IMR-90 (cell line): ENCODE results near the gene CDH12. TPM values are rescaled to one million over a fixed set of nuclear protein-coding genes. Genes with fewer than 3 reads are reported as not detected.

Source experiments
- ATAC-seq: fragments of 200-7000 bp; cut with Tn5 transposase; 2 replicates; pipeline ENCODE4 v1.9.1; 2020; ENCODE audit warnings: low read depth, mild to moderate bottlenecking, moderate library complexity
- BruUV-seq: library from RNA; stranded (reverse); fragments of 400-500 nt; replicated peaks from 2 replicates; lab custom pipeline; 2021; lab: Mats Ljungman, UMichigan
- CTCF ChIA-PET: fragments of 300-600 bp; formaldehyde crosslinking; extraction: SDS; loops from one replicate; lab custom pipeline; 2021; ENCODE audit warnings: antibody characterized with exemption; lab: Yijun Ruan, JAX
- POLR2A ChIA-PET: fragments of 300-600 bp; sonication (Branson Sonifier 250); formaldehyde crosslinking; loops from one replicate; lab custom pipeline; 2022; ENCODE audit warnings: antibody characterized with exemption; ENCODE audit not compliant: unreplicated experiment; lab: Charles Lee
- DNase-seq: peaks from one replicate; pipeline ENCODE4 v3.0.0; 2013
- H2AFZ ChIP-seq: replicated peaks from 2 replicates; pipeline ENCODE3; 2013; ENCODE audit warnings: low read length, mild to moderate bottlenecking; ENCODE audit not compliant: poor library complexity
- H2AK5ac ChIP-seq: 2 replicates; pipeline ENCODE4 v1.6.1; 2013; ENCODE audit warnings: low read depth, low read length, inconsistent platforms
- H2AK9ac ChIP-seq: replicated peaks from 2 replicates; pipeline ENCODE3; 2013; ENCODE audit warnings: mild to moderate bottlenecking, low read depth, low read length, moderate library complexity; ENCODE audit not compliant: poor library complexity
- H2BK120ac ChIP-seq: 2 replicates; pipeline ENCODE4 v1.6.1; 2013; ENCODE audit warnings: low read depth, low read length, inconsistent platforms
- H2BK15ac ChIP-seq: 3 replicates; pipeline ENCODE4 v1.6.1; 2013; ENCODE audit warnings: low read depth, low read length, inconsistent platforms
- H2BK20ac ChIP-seq: 2 replicates; pipeline ENCODE4 v1.6.1; 2013; ENCODE audit warnings: low read depth, mild to moderate bottlenecking, inconsistent platforms, low read length, moderate library complexity
- H2BK5ac ChIP-seq: 2 replicates; pipeline ENCODE4 v1.6.1; 2013; ENCODE audit warnings: mild to moderate bottlenecking, low read depth, low read length, inconsistent platforms; ENCODE audit not compliant: poor library complexity, severe bottlenecking
- H3K14ac ChIP-seq: replicated peaks from 2 replicates; pipeline ENCODE4 v1.6.1; 2013; ENCODE audit warnings: low read depth, low read length, inconsistent platforms
- H3K18ac ChIP-seq: 2 replicates; pipeline ENCODE4 v1.6.1; 2013; ENCODE audit warnings: low read depth, low read length, control low read depth
- H3K23ac ChIP-seq: 2 replicates; pipeline ENCODE4 v1.6.1; 2013; ENCODE audit warnings: low read depth, low read length, inconsistent platforms
- H3K27ac ChIP-seq: 2 replicates; pipeline ENCODE4 v1.5.1; 2013; ENCODE audit warnings: mild to moderate bottlenecking, control low read depth, low read length; ENCODE audit not compliant: insufficient read depth
- H3K27me3 ChIP-seq: 2 replicates; pipeline ENCODE4 v1.6.1; 2013; ENCODE audit warnings: low read length; ENCODE audit not compliant: control insufficient read depth, insufficient read depth
- H3K36me3 ChIP-seq: 2 replicates; pipeline ENCODE4 v1.6.1; 2013; ENCODE audit warnings: low read length, mixed read lengths; ENCODE audit not compliant: control insufficient read depth, insufficient read depth
- H3K4ac ChIP-seq: 2 replicates; pipeline ENCODE4 v1.6.1; 2013; ENCODE audit warnings: low read depth, low read length, inconsistent platforms
- H3K4me1 ChIP-seq: 2 replicates; pipeline ENCODE4 v1.6.1; 2013; ENCODE audit warnings: low read length, mixed read lengths; ENCODE audit not compliant: control insufficient read depth, insufficient read depth
- H3K4me2 ChIP-seq: 2 replicates; pipeline ENCODE4 v1.6.1; 2013; ENCODE audit warnings: low read depth, mild to moderate bottlenecking, control low read depth, low read length, moderate library complexity
- H3K4me3 ChIP-seq: 2 replicates; pipeline ENCODE4 v1.5.1; 2013; ENCODE audit warnings: low read depth, mild to moderate bottlenecking, control low read depth, low read length, moderate library complexity; ENCODE audit not compliant: insufficient read depth
- H3K56ac ChIP-seq: 2 replicates; pipeline ENCODE4 v1.6.1; 2013; ENCODE audit warnings: low read length, inconsistent platforms; ENCODE audit not compliant: insufficient read depth; ENCODE audit errors: extremely low read depth
- H3K79me1 ChIP-seq, 2 experiments: 2 replicates each; pipeline ENCODE4 v1.6.1; 2013; ENCODE audit warnings: low read length in 2 of 2, inconsistent platforms in 1 of 2, low read depth in 1 of 2
- H3K9ac ChIP-seq: 2 replicates; pipeline ENCODE4 v1.6.1; 2013; ENCODE audit warnings: low read depth, low read length, control low read depth
- H3K9me1 ChIP-seq: 2 replicates; pipeline ENCODE4 v1.6.1; 2013; ENCODE audit warnings: low read length, inconsistent platforms; ENCODE audit not compliant: insufficient read depth
- H3K9me3 ChIP-seq: 2 replicates; pipeline ENCODE4 v1.6.1; 2013; ENCODE audit warnings: low read length; ENCODE audit not compliant: control insufficient read depth, insufficient read depth
- H4K20me1 ChIP-seq: 2 replicates; pipeline ENCODE4 v1.6.1; 2013; ENCODE audit warnings: low read length, inconsistent platforms; ENCODE audit not compliant: insufficient read depth
- H4K5ac ChIP-seq: 2 replicates; pipeline ENCODE4 v1.6.1; 2013; ENCODE audit warnings: mild to moderate bottlenecking, low read depth, low read length, control low read depth
- H4K8ac ChIP-seq, 2 experiments: 2 replicates each; pipeline ENCODE4 v1.6.1; 2013; ENCODE audit warnings: low read depth in 2 of 2, low read length in 2 of 2, control low read depth in 1 of 2, inconsistent platforms in 1 of 2
- H4K91ac ChIP-seq: 2 replicates; pipeline ENCODE4 v1.6.1; 2013; ENCODE audit warnings: low read depth, low read length, inconsistent platforms; ENCODE audit not compliant: insufficient read depth
- FOS ChIP-seq: fragments of 150-350 bp; IDR thresholded peaks from 2 replicates; pipeline ENCODE4 v1.6.1; 2016; ENCODE audit warnings: low read depth, low read length
- MAFK ChIP-seq: IDR thresholded peaks from 2 replicates; pipeline ENCODE4 v1.6.1; 2012; ENCODE audit warnings: low read depth, low read length, improper control_type of control experiment
- MAZ ChIP-seq: IDR thresholded peaks from 2 replicates; pipeline ENCODE4 v1.6.1; 2012; ENCODE audit warnings: low read depth, mild to moderate bottlenecking, low read length, improper control_type of control experiment, moderate library complexity, borderline replicate concordance
- RFX5 ChIP-seq: IDR thresholded peaks from 2 replicates; pipeline ENCODE4 v1.8.0; 2012; ENCODE audit warnings: low read depth, mild to moderate bottlenecking, low read length, moderate library complexity
- WGBS, 2 experiments: methylation state at CpG; one replicate each; pipeline versions ENCODE4 v1.1.5 to v1.1.7; 2013; ENCODE audit warnings: missing lambda C conversion rate in 2 of 2; ENCODE audit not compliant: insufficient read length in 1 of 2; ENCODE audit errors: extremely low coverage in 2 of 2; 5-methylcytosine and 5-hydroxymethylcytosine counted together
- dilution Hi-C: fragments of 300-500 bp; cut with HindIII; formaldehyde crosslinking; loops from one replicate; pipeline ENCODE4 v1.14.3; 2018; ENCODE audit warnings: low sequenced_read_pairs; ENCODE audit not compliant: unreplicated experiment
- in situ Hi-C: fragments of 300-500 bp; cut with MboI; formaldehyde crosslinking; loops from 3 replicates; pipeline ENCODE4 v1.14.3; 2019; ENCODE audit warnings: low sequenced_read_pairs, inconsistent platforms, mixed read lengths
- intact Hi-C: fragments of 100-400 bp; cut with micrococcal nuclease; formaldehyde crosslinking; loops from 2 replicates; pipeline ENCODE4 v1.10.0; 2022
- polyA plus RNA-seq, 3 experiments: library from polyadenylated mRNA; depleted of rRNA; stranded (reverse); fragments of >200 nt; gene quantifications; 2 replicates each; pipeline ENCODE4 v1.2.3, GENCODE V29; 2012; ENCODE audit warnings: low replicate concordance in 1 of 3
- total RNA-seq: library from RNA; depleted of rRNA; stranded (reverse); fragments of >200 nt; gene quantifications from 2 replicates; pipeline ENCODE4 v1.2.3, GENCODE V29; 2012
- TF ChIP-seq, protein P1 (sequence below): fragments of 150-350 bp; IDR thresholded peaks from 2 replicates; pipeline ENCODE4 v1.6.1; 2017; ENCODE audit warnings: mild to moderate bottlenecking, antibody characterized with exemption, low read length, low read depth
- TF ChIP-seq, protein P2 (sequence below): fragments of 150-350 bp; IDR thresholded peaks from 2 replicates; pipeline ENCODE4 v1.6.1; 2016; ENCODE audit warnings: low read depth, mild to moderate bottlenecking, low read length, moderate library complexity, borderline replicate concordance

The CDH12 gene
- total and polyA plus RNA-seq, 2 of the 4 experiments (the other 2 are of a cell fraction) = not detected

DNA sequence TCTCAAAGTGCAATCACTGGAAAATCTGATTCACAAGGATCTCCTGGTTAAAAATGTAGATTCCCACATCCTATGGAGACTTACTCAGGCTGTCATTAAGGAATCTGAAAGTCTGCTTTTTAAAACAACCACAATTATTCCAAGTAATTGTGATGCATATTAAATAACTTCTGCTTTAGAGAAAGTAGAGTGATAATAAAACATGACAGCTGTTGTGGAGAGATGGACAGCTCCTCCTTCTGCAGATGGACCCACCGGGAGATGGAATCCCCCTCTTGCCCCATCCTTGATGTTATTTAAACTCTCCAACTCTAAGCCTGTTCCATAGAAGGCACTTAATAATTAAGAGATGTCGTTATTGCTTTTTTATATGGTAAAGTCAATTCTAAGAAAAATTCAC lies 802.2 kb downstream of the CDH12 start:
- no peak overlapping the region for H3K14ac ChIP-seq
- dilution Hi-C loops (no loop called here), in situ Hi-C loops (no loop called here), intact Hi-C loops (no loop called here)
- TF ChIP-seq, protein P1, sequence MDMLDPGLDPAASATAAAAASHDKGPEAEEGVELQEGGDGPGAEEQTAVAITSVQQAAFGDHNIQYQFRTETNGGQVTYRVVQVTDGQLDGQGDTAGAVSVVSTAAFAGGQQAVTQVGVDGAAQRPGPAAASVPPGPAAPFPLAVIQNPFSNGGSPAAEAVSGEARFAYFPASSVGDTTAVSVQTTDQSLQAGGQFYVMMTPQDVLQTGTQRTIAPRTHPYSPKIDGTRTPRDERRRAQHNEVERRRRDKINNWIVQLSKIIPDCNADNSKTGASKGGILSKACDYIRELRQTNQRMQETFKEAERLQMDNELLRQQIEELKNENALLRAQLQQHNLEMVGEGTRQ = no peak
- no peak for TF ChIP-seq FOS
- no peak for TF ChIP-seq RFX5
- TF ChIP-seq MAZ = no peak
- TF ChIP-seq, protein P2, sequence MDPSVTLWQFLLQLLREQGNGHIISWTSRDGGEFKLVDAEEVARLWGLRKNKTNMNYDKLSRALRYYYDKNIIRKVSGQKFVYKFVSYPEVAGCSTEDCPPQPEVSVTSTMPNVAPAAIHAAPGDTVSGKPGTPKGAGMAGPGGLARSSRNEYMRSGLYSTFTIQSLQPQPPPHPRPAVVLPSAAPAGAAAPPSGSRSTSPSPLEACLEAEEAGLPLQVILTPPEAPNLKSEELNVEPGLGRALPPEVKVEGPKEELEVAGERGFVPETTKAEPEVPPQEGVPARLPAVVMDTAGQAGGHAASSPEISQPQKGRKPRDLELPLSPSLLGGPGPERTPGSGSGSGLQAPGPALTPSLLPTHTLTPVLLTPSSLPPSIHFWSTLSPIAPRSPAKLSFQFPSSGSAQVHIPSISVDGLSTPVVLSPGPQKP = no peak
- TF ChIP-seq MAFK = no peak
- no peak overlapping the region for H2AK9ac ChIP-seq
- no peak for ATAC-seq
- WGBS, 2 experiments = no CpG with 5 or more reads among the region's 2 CpGs
- no peaks in the 10 kb centered on the region for H3K36me3 ChIP-seq
- no peak overlapping the region for H3K9ac ChIP-seq
- H3K79me1 ChIP-seq = no peaks in the 10 kb centered on the region
- no peaks in the 10 kb centered on the region for H3K4me1 ChIP-seq
- H3K4me2 ChIP-seq = no peak overlapping the region
- no TSS peak for BruUV-seq
- H2BK120ac ChIP-seq = no peak overlapping the region
- no peak overlapping the region for H4K8ac ChIP-seq
- no peak overlapping the region for H4K5ac ChIP-seq
- H3K27ac ChIP-seq = no peak overlapping the region
- no peaks in the 10 kb centered on the region for H3K27me3 ChIP-seq
- DNase-seq = no peak
- CTCF ChIA-PET = no interaction called here
- POLR2A ChIA-PET = no interaction called here
- H3K18ac ChIP-seq = no peak overlapping the region
- no peaks in the 10 kb centered on the region for H3K9me3 ChIP-seq
- no peak overlapping the region for H3K56ac ChIP-seq
- H2BK15ac ChIP-seq = no peak overlapping the region
- H3K4ac ChIP-seq = no peak overlapping the region
- no peak overlapping the region for H3K4me3 ChIP-seq
- no peak overlapping the region for H2BK20ac ChIP-seq
- H2AFZ ChIP-seq = no peak overlapping the region
- no peak overlapping the region for H2AK5ac ChIP-seq
- no peaks in the 10 kb centered on the region for H4K20me1 ChIP-seq
- H4K91ac ChIP-seq = no peak overlapping the region
- H2BK5ac ChIP-seq = no peak overlapping the region
- H3K9me1 ChIP-seq = no peaks in the 10 kb centered on the region
- H3K23ac ChIP-seq = no peak overlapping the region
